UCSD-AML1 (cell line): ENCODE data around the gene CFAP92.

Experiments used
- DNase-seq: peaks from one replicate; lab custom pipeline; 2025; ENCODE audit not compliant: unreplicated experiment; lab: John Stamatoyannopoulos, UW

Gene CFAP92

DNA sequence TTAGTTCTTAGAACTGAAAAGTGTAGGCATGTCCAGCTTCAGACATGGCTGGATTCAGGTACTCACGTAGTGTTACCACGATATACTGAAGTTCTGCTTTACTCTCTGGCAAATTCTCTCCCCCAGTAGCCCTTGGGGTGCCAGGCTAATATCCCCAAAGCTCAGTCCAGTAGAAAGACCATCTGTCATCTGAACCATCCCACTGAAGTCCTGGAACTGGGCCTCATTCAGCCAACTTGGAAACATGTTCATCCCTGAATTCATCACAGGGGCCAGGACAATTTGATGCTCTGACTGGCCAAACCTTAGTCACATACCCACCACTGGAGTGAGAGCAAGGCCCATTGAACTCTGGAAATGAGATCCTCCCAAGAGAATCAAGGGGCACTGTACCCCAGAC, 15.4 kb upstream of the CFAP92 start:
- no peak for DNase-seq

GRCh38 chr3:129007792-129008191, 13.9 kb upstream of the CFAP92 start:
- no peak for DNase-seq

- DNase-seq = no peak
Measured at GRCh38 chr3:129006864-129007263, 13.0 kb upstream of the CFAP92 start.

DNA sequence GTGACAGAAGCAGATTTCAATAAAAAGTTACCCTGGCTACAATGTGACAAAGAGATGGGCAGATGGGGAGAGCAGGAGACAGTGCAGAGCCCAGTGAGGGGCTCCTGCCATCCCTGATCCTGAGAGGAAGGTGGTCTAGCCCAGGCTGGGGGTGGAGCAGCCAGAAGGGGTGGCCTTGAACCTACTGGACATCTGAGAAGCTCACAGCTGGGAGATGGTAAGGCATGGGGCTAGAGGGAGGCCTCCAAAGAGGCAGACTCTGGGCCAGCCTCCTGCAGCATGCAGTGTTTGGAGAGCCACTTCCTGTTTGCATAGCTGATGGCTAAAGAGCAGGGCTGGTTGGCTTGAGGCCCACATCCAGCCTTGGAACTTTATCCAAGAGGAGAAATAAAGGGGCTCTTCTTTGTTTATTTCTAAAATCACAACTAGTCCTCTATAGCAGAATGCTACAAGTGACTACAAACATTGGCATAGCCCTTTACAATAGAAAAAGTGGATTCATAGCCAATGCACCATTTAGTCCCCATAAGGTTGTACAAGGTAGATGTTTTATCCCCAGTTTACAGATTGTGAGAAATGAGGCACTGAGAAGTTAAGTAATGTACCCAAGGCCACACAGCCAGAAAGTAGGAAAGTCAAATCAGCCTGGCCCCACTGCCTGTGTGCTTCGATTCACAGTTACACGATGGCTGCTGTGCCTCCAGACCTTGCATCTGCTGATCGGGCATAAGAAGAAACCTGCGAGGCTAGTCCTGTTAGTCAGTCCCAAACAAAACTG, 11.8 kb upstream of the CFAP92 start:
- DNase-seq = peak; percentile 35

- DNase-seq = no peak
Measured at GRCh38 chr3:129004639-129005295, 10.9 kb upstream of the CFAP92 start.

DNA sequence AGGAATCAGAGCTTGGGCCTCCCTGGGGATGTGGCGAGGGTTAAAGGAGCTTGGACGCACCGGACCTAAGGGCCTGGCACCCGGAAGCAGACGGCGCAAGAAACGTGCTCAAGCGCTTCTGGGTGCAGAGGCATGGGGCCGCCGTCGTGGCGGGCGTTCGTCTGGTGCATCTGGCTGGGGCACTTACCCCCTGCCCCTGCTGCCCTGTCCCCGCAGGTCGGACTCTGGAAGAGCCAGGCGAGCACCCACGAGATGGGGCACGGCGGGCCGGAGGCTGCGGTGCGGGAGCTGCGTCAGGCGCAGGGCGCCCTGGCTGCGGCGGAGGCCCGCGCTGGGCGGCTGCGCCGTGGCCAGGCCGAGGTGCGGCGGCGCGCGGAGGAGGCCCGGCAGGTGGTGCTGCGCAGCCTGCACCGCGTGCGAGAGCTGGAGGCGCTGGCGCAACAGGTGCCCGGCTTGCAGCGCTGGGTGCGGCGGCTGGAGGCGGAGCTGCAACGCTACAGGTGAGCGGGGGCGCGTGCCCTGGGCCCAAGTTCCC, 9.8 kb upstream of the CFAP92 start:
- DNase-seq = no peak

GRCh38 chr3:129002573-129003569, 9.0 kb upstream of the CFAP92 start:
- DNase-seq = no peak

DNA sequence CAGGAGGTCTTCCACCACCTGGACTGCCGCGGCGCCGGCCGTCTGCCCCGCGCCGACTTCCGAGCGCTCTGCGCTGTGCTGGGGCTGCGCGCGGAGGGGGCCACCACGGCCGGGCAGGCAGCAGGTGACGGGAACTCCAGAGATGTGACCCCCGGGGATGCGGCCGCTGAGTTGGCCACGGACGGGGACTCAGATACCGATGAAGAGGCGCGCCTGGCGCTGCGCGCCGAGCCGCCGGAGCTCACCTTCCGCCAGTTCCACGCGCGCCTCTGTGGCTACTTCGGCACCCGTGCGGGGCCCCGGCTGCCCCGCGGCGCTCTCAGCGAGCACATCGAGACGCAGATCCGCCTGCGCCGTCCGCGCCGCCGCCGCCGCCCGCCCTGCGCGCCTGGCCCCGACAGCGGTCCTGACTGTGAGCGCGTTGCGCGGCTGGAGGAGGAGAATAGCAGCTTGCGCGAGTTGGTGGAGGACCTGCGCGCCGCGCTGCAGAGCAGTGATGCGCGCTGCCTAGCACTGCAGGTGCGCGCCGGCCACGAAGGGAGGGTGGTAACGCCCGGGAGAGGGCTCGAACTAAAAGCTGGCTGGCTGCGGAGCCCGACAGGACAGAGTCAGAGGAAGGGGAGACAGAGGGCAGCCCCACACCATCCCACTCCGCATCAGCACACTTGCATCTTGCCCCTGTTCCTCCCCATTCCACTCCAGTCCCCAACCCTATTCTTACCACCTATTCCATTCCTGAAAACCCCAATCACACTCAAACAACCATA, 8.1 kb upstream of the CFAP92 start:
- peak; percentile 45 for DNase-seq

DNA sequence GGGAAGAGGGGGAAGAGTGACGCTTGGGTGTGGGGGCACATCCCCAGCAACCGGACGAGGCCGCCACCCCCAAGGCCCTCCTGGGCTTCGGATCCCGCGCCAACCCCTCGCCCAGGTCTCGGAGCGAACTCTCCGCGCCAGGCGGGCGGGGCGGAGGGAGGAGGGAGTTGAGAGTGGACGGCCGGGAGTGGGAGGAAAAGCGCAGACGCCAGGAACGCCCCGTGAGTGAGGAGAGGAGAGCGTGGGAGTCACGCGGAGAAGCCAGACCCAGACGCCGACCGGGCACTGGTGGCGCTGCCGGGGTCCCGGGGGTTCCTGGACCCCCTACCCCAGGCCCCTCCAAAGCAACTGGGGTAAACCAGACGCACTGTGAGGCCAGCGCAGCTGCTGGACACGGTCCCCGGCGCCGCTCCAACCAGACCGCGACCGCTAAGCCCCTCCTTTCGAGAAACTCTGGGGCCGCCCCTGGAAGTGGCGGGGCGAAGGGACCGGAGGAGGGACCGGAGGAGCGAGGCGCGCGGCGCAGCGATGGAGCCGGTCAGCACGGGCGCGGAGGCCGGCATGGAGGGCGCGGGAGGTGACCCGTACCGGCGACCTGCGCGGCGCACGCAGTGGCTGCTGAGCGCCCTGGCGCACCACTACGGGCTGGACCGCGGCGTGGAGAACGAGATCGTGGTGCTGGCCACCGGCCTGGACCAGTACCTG, 7.4 kb upstream of the CFAP92 start, which contains the start of gene EFCC1:
Gene EFCC1 (plus strand): TSS at position 204 of the 705 bp plus-strand sequence. CDS start 325 bp downstream, at position 529.
- peak; percentile 87 for DNase-seq

DNA sequence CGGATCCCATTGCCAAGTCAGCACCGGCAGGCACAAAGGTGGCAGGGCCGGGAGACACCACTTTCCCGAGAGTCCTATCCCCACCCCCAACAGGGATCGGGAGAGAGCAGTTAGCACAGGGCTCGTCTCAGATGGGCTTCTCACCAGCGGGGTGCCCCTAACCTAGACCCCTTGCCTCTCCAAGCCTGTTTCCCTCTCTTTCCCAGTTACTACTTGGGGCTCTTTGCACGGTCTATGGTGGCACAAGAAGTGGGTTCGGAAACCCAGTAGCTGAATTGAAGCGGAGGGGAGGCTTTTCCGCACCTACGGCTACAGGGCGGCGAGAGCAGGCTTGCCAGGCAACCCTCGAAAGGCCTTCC, 6.8 kb upstream of the CFAP92 start:
- DNase-seq = no peak

GRCh38 chr3:128999102-128999501, 5.2 kb upstream of the CFAP92 start:
- no peak for DNase-seq

- peak; percentile 49 for DNase-seq
Measured at GRCh38 chr3:128998561-128998960, 4.7 kb upstream of the CFAP92 start.

DNA sequence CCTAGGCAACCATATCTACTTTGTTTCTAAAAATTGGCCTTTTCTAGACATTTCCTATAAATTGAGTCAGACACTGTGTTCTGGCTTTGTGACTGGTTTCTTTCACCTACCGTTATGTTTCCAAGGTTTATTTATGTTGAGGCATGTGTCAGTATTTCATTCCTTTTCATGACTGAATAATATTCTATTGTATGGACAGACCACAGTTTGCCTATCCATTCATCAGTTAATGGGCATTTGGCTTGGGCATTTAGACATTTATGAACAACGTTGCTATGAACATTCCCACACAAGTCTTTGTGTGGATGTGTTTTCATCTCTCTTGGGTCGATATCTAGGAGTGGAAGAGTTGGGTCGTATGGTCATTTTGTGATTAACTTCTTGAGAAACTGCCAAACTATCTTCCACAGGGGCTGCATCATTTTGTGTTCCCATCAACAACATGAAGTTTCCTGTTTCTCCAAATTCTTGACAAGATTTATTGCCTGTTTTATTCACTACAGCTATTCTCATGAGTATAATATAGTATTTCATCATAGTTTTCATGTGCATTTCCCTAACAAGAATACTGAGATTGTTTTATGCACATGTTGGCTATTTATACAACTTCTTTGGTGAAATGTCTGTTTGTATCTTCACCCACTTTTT, 3.7 kb upstream of the CFAP92 start:
- no peak for DNase-seq

- DNase-seq = peak; percentile 37
Measured at GRCh38 chr3:128996726-128997125, 2.9 kb upstream of the CFAP92 start.

- DNase-seq = no peak
Measured at GRCh38 chr3:128996200-128996599, 2.3 kb upstream of the CFAP92 start.

DNA sequence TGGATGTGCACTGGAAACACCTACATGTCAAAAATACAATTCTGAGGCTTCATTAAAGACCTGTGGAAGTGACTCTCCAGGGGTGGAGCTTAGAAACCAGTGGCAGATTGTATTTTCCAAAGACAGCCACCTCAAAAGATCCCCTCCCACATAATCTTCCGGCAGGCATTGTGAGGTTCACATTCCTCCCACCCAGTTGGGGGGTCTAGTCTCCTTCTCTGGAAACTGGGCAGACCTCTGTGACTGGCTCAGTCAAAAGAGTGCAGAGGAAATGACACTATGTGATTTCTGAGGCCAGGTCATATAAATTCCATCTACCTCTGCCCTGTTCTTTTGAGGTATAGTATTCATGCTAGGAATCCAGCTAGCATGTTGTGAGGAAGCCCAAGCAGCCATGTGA, 1.9 kb upstream of the CFAP92 start:
- no peak for DNase-seq

- no peak for DNase-seq
Measured at GRCh38 chr3:128994581-128995546, 988 bp upstream of the CFAP92 start.

GRCh38 chr3:128994173-128994512, 267 bp upstream of the CFAP92 start:
- no peak for DNase-seq
